ENCODE results near the gene CDH20.

- TF ChIP-seq POLR2AphosphoS5 (IDR thresholded peaks at IDR 0.05): no peak
- no peak for TF ChIP-seq EP300 (IDR thresholded peaks at IDR 0.05; ENCODE audit: low read depth)
These were observed 156.1 kb downstream of the CDH20 start for GRCh38 chr18:61489334-61489733.

Data from transverse colon (tissue), 3 donors.